NCI-H526 (cell line): ENCODE data around the gene KIZ.
"Not testable (repeated sequence)": the region's sequence is repeated elsewhere in the genome, so short reads cannot be mapped to it uniquely, and the experiment has no call there.

Source experiments
- DNase-seq, 2 experiments: peaks; one replicate each; lab custom pipeline; 2025; lab: John Stamatoyannopoulos, UW

The KIZ gene

DNA sequence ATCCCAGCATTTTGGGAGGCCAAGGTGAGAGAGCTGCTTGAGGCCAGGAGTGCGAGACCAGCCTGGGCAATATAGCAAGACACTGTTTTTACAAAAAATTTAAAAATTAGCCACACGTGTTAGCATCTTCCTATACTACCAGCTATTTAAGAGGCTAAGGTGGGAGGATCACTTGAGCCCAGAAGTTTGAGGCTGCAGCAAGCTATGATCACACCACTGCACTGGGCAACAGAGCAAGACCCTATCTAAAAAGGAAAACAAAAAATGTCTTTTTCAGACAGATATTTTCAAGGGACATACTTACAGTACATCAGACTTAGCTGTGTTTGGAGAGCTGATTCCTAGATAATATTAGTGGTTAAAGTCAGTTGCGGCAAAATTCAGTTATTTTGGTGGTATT, 104.3 kb downstream of the KIZ start:
- DNase-seq, result no peak

DNA sequence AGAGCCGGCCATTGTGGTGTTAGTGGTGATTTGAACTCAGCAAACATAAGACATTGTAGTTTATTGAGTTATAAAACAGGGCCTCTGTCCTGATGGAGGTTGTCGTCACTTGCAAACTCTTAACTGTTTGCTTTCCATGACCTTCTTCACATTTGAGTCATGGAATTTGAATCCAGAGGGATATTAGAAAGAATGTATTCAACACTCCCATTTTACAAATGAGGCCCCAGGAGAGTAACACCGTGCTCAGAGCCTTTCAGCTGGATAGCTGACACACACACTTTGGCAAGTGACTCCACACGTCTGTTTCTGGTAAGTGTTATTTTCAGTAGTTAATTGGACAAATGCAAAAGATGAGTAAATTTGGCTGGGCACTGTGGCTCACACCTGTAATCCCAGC, 104.8 kb downstream of the KIZ start:
- DNase-seq, result no peak

DNA sequence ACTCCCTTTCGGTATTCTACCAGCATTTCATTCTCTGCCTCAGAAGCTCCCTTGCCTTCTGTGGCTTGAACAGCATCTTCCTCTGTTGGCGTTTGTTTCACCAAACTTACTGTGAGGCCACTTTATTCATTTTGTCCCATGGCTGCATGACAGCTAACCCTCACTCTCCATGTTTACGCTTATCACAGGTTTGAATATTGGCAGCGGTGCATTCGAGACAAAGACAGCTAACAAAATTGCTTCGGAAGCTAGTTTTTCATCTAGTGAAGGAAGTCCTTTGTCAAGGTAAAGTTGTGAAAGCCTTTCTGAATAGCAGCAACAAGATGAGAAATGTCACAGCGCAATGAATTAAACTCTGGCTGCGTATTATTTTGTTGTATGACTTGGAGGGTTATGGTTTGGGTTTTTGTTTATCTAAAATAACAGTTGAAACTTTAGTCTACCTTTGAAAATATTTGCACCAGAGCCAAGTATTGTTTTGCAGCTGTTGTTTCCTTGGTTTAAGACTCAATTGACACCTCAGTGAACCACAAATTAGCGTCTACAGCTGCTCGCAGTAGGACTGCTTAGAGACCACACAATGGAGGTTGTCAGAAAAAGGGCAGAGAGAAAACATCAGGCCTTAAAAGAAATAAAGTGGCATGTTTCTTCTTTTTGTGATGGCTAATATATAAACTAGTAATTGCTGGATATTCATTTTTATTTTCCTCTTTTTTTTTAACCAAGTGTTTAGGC, 106.8 kb downstream of the KIZ start:
- no peak for DNase-seq

DNA sequence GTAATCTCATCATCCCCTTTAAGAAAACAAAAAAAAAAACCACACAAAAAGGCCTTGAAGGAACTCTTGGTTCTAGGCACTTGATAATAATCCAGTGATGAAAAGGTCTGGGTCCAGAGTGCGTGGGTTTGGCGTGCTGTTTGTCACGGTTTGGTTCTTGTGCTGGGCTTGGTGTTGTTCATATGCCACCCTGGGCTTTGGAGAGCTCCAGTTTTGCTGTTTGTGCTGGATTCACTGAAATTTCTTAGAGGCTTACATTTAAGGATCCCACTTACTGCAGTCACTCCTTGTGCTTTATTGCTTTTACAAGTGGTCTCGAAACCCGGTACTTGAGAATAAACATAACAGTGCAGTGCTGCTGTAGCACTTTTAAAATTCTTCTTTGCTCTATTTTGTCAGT, 108.4 kb downstream of the KIZ start:
- no peak for DNase-seq

DNA sequence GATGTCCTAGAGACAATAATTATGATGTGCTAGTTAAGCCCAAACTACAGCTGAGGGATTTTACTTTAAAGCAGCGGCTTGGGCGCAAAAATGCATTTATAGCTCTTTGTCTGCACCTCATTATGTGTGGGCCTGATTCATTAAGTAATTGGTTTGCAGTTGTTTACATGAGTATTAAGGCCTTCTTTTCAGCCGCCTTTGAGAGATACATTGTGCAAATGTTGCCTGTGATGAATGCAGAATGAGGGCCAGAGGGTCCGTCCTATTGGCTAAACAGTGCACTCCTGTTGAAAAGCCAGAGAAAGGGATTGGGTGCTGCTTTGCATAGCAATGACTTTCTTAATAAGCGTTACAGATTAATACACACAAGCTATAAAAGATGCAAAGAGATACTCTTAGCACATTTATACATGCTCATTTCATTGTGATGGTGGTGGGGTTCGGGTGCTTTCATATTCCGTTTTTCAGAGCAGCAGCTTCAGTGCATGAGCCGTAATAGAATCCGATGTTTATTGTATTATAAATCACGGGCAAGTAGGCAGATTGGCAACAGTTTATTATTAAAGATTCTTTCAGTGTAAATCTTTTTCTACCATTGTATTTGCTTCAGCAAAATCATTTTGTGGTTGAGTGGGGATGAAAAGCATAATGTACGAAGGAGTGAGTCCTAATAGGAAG, 109.1 kb downstream of the KIZ start:
- peak in 1 of 2 experiments; percentile 13 for DNase-seq

DNA sequence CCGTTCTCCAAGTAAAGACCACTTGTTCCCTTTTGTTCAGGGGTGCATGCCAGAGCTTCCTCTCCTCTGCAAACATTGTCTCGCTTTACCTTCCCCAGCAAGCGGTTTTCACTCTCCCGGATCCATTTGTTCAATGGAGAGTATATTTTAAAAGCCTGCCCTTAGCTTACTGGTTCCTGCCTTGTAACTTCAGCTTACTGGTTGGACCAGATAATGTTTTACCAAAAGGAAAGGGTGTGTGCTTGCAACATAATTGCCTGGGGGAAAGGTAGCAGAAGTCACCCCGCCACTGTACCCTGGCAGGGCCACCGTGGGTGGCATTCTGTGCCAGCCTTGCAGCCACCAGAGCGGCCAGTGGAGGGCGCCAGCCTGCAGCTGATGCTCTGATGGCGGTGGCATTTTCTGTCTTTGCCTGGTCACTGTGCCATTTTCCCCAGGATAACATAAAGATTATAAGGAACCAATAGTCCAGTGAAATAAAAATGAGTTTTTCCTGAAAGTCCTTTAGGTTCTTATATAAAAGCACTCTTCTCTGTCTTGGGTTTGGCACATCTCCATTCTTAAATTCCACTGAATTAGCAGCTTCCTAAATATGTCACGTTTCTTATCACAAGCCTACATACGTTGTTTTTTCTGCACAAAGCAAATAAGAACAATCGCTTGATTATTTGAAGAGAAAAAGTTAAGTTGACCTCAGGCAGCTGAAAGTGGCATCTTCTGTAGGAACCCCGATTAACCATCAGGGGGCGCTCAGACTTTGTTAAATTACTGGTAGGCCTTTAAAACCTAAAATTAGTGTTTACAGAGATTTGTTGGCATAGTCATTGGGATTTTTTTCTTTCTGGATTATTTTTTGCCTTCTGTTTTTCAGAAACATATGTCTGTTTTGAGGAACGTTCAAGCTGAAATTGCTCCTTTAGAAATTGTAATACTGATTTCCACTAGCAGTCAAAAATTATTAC, 109.9 kb downstream of the KIZ start:
- peak; percentile 57 to 72 for DNase-seq

DNA sequence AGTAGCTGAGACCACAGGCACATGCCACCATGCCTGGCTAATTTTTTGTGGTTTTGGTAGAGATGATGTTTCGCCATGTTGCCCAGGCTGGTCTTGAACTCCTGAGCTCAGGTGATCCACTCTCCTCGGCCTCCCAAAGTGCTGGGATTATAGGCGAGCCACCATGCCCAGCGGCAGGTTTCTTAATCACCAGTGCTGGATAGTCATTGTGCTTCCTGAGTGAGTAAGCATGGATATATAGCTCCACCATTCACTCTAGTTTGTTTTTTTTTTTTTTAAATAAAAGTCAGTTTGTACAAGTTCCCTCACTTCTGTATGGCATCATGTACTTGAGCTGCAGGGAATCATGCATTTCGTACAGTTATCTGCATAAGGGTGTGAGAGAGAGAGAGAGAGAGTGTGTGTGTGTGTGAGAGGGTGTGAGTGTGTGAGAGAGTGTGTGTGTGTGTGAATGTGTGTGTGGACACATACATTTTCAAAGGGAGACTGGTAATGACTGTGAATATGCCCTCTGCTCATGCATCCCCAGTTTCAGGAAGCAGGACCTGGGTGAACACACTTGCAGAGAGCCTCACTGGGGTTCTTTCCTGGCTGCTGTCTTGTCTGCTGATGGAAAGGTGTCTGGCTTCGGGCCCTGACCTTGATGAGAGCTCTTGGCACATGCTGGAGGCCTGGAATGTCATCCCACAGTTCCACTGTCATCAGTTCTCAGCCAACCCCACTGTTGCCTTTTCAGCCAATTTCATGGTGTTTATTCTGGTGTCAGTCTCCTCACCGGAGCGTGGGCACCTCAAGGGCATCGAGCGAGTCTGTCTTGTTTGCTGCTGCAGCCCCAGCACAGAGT, 112.3 kb downstream of the KIZ start:
- no peak for DNase-seq

DNA sequence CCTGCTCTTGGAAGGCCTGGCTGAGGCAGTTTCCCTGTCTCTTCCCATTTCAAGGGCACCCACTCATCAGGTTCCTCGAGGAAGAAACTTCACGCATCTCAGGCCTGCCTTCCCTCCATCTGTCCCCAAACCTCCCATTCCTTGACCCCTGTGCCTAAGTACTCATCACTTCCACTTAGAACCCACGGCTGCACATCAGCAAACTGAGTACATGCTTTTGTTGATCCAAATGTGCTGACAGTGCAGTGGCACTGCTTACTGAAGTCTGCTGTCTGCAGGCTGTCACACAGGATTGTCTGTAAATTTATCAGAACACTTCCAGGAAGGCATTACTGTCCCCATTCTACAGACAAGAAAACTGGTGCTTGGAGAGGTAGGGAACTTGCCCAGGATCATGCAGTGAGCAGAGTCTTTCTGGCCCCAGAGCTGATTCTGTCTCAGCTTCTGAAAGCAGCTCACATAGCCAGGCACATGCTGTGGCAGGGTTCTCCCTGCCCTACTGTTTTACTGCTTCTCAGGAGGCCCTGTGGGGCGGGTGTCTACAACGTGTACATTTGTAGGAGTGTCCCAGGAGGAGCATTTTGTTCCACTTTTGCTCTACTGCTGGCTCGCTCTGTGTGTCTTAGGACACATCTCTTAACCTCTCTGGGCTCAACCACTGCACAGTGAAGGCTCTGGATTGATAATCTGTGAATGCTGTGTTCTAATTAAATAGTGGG, 113.1 kb downstream of the KIZ start:
- no peak for DNase-seq

DNA sequence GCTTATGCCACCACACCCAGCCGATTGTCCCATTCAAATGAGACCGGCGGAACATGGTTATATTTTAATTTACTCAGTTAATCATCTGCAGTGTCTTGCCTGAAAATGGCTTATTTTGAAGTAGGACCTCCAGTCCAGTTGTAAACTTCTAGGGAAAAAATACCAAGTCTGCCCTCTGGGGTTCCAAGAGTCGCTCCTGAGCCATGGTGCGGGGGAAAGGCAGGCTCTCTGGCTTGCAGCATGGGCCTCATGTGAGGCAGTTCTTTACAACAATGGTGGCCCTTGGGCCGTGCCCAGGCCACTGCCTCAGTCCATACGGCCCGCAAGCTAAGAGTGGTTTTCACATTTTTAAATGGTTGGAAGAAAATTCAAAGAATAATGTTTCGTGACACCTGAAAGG, 114.5 kb downstream of the KIZ start:
- peak in 1 of 2 experiments; percentile 6 for DNase-seq

DNA sequence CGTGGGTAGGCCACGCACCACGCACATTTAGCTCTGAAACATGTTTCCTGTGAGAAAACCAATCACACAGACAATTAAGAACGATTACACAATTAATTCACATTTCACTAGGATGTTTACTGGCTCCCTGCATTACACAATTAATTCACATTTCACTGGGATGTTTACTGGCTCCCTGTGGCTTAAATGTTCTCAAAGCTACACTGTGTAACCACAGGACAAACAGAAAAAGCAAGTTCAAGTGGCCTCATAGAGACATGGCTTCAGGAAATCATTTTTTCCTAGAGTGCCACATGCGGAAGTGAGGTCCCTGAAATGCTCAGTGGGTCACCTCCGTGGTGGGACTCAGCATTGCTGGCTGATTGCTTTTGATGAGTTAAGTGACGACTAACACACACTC, 115.5 kb downstream of the KIZ start:
- DNase-seq, result no peak

DNA sequence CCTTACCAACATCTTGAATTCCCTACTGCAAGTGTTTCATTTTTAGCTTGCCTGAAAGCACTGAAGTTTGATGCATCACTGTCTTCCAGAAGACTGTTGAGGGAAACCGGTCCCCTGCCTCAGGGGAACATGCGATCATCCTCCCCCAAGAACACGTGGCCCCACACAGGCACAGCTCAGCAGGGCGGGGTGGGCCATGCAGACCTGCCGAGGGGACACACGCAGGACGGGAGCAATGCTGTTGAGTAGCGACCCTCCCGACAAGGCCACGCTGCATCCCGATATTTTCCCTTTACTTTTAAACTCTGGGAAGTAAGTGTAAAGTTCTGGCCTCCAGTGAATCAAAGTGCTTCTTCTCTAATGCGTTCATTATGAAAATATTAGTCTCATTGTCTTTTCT, 117.9 kb downstream of the KIZ start:
- DNase-seq, result no peak

DNA sequence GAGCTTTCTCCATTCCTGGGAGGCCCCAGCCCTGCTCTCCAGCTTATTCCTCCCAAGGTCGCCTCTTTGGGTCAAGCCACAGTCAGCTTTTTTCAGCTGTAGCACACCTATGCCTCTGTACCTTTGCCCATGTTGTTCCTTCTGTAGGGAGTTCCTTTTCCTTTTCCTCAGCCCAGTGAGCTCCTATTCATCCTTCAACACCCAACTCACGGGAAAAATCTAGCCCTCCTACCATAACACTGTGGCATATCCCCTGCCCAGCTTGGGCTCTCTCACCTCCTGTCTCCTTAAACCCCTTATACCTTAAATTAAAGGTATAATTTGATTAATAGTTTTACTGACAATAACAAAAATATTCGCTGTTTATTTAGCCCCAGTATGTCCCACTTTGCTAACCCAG, 118.9 kb downstream of the KIZ start:
- DNase-seq, result no peak

DNA sequence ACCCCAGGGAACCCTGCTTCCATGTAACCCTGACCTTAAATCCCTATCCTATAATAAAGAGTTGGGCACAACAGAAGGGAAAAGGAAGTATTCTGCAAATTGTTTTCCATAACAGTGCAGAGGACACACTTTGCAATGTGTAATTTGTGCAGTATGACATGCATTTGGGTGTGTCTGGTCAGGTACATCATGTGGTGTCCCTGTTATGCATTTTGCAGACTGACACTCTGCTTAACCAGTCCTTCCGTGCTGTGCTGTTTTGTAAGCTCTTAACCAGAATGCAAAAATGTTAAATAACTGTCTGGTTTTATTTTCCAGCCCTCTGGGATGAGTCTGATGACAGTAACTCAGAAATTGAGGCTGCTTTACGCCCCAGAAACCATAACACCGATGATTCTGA, 120.3 kb downstream of the KIZ start:
- DNase-seq, result no peak

DNA sequence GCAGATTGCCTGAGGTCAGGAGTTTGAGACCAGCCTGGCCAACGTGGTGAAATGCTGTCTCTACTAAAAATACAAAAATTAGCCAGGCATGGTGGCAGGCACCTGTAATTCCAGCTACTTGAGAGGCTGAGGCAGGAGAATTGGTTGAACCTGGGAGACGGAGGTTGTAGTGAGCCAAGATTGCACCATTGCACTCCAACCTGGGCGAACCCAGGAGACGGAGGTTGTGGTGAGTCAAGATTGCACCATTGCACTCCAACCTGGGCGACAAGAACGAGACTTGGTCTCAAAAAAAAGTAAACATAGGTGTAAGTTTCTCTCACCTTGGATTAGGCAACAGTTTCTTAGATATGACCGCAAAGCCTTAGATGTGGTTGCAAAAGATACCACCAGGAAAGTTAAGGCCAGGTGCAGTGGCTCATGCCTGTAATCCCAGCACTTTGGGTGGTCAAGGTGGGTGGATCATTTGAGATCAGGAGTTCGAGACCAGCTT, 121.8 kb downstream of the KIZ start:
- not testable (repeated sequence) for DNase-seq

DNA sequence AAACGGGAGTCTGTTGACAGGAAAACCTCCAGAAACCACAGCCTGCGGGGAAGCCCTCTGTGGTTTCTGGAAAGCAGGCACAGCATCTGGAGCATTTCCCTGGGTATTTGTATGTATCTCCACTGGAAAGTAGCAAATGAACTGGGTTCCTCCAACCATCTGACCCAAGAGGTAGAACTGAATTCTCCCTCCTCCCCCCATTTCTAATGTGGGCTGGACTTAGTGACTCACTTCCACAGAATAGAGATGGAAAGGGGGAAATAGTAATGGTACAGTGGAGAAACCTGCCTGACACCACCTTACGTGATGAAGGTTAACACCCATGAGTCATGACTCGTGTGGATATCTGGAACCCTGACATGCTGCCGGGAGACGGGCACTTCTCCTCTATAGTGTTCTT, 125.4 kb downstream of the KIZ start:
- no peak for DNase-seq

DNA sequence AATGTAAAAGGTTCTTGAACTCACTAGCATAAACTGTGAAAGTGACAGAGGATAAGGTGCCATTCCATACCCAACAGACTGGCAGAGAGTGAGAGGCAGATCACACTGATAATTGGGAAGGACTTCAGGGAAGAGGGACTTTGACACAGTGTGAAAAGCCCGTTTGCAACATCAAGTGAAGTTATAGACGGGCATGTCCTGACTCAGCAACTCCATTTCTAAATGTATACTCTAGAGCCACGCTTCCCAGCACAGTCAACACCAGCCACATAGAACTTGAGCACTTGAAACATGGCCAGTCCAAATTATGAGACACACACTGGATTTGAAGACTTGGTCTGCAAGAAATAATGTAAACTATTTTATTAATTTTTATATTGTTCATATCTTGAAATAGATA, 131.3 kb downstream of the KIZ start:
- DNase-seq, result no peak

DNA sequence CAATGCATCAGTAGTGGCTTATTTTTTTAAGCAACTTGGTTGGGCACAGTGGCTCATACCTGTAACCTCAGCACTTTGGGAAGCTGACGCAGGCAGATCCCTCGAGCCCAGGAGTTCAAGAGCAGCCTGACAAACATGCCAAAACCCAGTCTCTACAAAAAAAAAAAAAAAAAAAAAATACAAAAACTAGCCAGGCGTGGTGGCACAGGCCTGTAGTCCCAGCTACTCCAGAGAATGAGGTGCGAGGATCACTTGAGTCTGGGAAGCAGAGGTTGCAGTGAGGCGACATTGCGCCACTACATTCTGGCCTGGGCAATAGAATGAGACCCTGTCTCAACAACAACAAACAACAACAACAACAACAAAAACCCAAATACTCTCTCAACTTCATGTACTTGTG, 132.5 kb downstream of the KIZ start:
- DNase-seq, result no peak

DNA sequence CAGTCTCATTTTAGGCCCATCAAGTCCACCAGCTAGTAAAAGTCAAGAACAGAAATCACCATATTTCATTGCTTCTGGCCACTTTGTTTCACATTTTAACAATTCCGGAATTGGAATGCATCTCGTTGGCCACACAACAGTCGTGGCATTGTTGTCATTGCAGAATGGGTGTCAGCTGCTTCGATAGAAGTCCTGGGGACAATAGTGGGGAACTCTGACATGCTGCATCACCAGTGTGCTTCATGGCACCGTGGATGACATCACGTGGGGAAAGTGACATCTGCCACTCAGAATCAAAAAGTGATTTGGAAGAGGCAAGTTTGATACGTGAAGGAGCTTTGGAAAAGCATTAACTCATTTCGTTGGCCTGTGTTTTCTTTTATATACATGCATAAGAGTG, 133.5 kb downstream of the KIZ start:
- DNase-seq, result no peak

DNA sequence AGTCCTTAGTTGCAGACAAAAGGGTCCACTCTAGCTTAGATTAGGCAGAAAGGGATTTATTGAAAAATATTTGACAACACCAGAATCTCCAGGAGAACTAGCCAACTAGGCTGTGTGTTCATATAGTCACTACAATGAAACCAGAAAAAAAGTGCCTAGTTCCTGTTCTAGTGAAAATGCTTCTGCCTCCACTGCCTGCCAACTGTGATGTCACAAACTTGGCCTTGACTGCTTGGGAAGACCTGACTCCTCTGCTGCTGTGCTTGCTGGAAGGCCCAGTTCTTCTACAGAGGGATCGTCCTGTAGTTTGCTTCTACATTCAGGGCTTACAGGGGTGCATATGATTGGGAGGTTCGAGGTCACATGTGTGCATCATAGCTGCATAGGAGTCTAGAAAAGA, 136.9 kb downstream of the KIZ start:
- no peak for DNase-seq

DNA sequence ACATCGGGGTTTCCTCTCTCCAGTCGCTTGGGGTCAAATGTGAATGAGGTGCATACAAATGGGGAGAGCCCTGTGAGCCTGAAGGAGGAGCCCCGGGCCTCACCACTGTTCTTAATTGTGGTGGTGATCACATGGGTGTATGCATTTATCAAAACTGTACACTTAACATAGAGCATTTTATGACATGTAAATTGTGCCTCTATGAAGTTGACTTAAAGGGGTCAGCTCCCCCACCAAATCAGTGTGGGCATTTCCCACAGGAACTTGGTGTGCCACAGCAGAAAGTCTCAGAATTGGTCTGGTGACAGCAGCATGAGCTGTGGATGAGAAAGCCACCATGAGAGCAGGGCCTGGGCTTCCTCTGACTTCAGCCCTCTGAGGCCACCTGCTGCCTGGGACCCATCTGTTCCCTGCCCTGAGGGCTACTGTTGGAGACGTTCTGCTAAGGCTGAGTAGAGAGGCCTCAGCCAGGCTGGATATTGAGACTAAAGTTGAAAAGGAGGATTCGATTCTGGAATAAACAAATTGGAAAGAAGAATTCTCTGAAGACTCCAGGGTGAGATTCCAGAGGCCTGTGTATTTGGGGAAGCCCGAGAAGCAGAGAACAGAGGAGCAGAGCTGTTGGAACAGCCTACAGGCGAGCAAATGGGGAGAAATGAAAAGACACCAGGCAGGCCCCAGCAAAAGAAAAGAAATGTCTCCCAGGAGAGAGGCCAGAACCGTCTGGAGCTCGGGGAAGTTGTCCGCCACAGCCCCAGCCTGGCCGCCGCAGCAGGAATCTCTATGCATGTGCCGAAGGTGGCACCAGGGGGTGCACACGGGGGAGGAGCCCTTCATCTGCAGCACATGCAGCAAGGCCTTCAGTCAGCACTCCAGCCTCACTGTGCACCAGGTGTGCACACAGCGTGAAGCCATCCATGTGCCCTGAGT, 139.6 kb downstream of the KIZ start:
- DNase-seq, result no peak
